Left lung (tissue), 10 donors: ENCODE results near the gene UBQLN4. TPM values are rescaled to one million over a fixed set of nuclear protein-coding genes. Genes with fewer than 3 reads are reported as not detected.

ENCODE experiments used
- ATAC-seq: fragments of 200-7000 bp; cut with Tn5 transposase; one replicate; pipeline ENCODE4 v1.9.1; 2020; ENCODE audit warnings: moderate library complexity
- DNase-seq, 4 donors: peaks; one replicate each; pipeline ENCODE4 v3.0.0-alpha.2; 2013 to 2020
- H3K27ac ChIP-seq, 2 donors: fragments of 200-600 bp; sonication (generic) in 1 of 2; one replicate each; pipeline versions ENCODE4 v1.5.0 to v1.8.0; 2020 to 2021
- H3K27me3 ChIP-seq, 2 donors: fragments of 200-600 bp; sonication (generic) in 1 of 2; one replicate each; pipeline versions ENCODE4 v1.5.0 to v1.8.0; 2020 to 2021
- H3K36me3 ChIP-seq, 2 donors: fragments of 200-600 bp; sonication (generic) in 1 of 2; one replicate each; pipeline versions ENCODE4 v1.5.0 to v1.8.0; 2020 to 2021
- H3K4me1 ChIP-seq, 2 donors: fragments of 200-600 bp; one replicate each; pipeline ENCODE4 v1.8.0; 2021
- H3K4me3 ChIP-seq, 2 donors: fragments of 200-600 bp; sonication (generic) in 1 of 2; one replicate each; pipeline versions ENCODE4 v1.5.0 to v1.8.0; 2020 to 2021; ENCODE audit warnings: mild to moderate bottlenecking in 1 of 2
- H3K9me3 ChIP-seq, 2 donors: fragments of 200-600 bp; sonication (generic) in 1 of 2; one replicate each; pipeline versions ENCODE4 v1.5.0 to v1.8.0; 2020 to 2021
- intact Hi-C, 2 donors: fragments of 100-400 bp; cut with DNase I; formaldehyde crosslinking; loops; one replicate each; pipeline versions ENCODE4 v1.11.2 to v1.14.2; 2022
- polyA plus RNA-seq, 6 donors: library from polyadenylated mRNA; unstranded; fragments of 120-200 nt; gene quantifications; one replicate each; pipeline ENCODE4 v1.2.1, GENCODE V29; 2013; ENCODE audit not compliant: insufficient read length in 6 of 6
- total RNA-seq, 2 donors: library from RNA; stranded (reverse); fragmentation: NEBNext Ultra II Directional; extraction: Animal tissue kit (Norgen Biotek cat#: 25700); gene quantifications; one replicate each; pipeline ENCODE4 v1.2.1, GENCODE V29; 2021
- TF ChIP-seq, protein P1 (sequence below), 2 donors: fragments of 200-600 bp; sonication (generic) in 1 of 2; IDR thresholded peaks; one replicate each; pipeline versions ENCODE4 v1.5.0 to v1.8.0; 2021; ENCODE audit warnings: antibody characterized with exemption in 2 of 2
- donor health status: DM: no; HTN: yes; CAD: no.
- donor health status: DM: no; HTN: no; CAD: no.

UBQLN4 gene
- total and polyA plus RNA-seq, 8 donors, result 28.7 to 71.8 (median 62.0) TPM

DNA sequence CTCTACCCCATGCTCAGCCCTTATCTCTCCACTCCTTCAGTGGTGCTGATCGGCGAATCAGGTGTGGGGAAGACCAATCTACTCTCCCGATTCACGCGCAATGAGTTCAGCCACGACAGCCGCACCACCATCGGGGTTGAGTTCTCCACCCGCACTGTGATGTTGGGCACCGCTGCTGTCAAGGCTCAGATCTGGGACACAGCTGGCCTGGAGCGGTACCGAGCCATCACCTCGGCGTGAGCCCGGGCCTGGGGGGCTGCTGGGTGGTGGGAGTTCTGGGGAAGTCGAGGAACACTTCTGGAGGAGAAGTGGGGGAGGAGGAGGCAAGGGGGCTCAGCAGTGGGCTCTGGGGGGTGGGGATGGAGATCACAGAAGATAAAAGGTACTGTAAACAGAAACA is 12.3 kb upstream of the UBQLN4 start:
- no peaks in the 10 kb centered on the region for H3K9me3 ChIP-seq
- H3K27me3 ChIP-seq, result no peaks in the 10 kb centered on the region
- TF ChIP-seq, protein P1, sequence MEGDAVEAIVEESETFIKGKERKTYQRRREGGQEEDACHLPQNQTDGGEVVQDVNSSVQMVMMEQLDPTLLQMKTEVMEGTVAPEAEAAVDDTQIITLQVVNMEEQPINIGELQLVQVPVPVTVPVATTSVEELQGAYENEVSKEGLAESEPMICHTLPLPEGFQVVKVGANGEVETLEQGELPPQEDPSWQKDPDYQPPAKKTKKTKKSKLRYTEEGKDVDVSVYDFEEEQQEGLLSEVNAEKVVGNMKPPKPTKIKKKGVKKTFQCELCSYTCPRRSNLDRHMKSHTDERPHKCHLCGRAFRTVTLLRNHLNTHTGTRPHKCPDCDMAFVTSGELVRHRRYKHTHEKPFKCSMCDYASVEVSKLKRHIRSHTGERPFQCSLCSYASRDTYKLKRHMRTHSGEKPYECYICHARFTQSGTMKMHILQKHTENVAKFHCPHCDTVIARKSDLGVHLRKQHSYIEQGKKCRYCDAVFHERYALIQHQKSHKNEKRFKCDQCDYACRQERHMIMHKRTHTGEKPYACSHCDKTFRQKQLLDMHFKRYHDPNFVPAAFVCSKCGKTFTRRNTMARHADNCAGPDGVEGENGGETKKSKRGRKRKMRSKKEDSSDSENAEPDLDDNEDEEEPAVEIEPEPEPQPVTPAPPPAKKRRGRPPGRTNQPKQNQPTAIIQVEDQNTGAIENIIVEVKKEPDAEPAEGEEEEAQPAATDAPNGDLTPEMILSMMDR (IDR thresholded peaks at IDR 0.05), result no peak
- ATAC-seq (no peak), DNase-seq (no peak)
- H3K27ac ChIP-seq, result no peak overlapping the region
- peaks cover 0 to 5% of the 10 kb centered on the region in 2 donors for H3K4me1 ChIP-seq
- intact Hi-C loops, result no loop called here
- no peak overlapping the region for H3K4me3 ChIP-seq
- peaks cover 0 to 5% of the 10 kb centered on the region in 2 donors for H3K36me3 ChIP-seq

DNA sequence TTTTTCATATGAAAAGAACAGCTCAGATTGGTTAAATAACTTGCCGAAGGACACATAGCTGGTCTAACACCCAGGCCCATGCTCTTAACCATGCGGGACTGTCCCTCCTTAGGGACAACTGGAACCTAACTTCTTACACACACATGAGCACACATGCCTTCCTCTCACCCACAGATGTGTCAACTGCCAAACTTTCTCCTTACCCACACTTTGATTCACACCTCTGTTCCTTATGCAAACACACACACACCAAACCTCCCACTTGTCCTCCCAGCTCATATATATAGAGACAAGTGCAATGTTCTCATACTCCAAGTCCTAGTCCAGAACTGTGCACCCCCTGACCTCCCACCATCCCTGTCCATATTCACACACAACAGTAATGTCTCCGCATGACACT is 11.6 kb upstream of the UBQLN4 start:
- intact Hi-C loops, result no loop called here
- ATAC-seq, result no peak
- DNase-seq, result no peak

DNA sequence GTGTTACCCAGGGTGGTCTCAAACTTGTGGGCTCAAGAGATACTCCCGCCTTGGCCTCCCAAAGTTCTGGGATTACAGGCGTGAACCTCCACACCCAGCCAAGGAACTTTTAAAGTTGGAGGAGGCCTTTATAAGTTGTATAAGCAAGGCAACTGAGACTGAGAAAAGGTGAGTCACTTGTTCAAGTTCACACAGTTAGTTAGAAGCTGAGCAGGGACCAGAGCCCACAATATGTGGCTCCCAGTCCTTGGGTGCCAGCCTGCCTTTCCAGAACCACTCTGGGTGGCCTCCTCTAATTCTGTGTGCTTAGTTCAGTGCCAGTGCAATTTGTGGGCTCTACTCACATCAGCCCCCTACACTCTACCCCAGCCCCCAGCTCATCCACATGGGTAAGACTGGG is 11.0 kb upstream of the UBQLN4 start:
- TF ChIP-seq, protein P1 (IDR thresholded peaks at IDR 0.05), result no peak
- no peak overlapping the region for H3K27ac ChIP-seq
- no peaks in the 10 kb centered on the region for H3K27me3 ChIP-seq
- no peak for DNase-seq
- peaks cover 0 to 1% of the 10 kb centered on the region in 2 donors for H3K36me3 ChIP-seq
- ATAC-seq, result no peak
- no peaks in the 10 kb centered on the region for H3K9me3 ChIP-seq
- intact Hi-C loops, result no loop called here
- H3K4me1 ChIP-seq, result peaks cover 0 to 5% of the 10 kb centered on the region in 2 donors
- no peak overlapping the region for H3K4me3 ChIP-seq

More for the DNA sequence above, 11.6 kb upstream of the UBQLN4 start:
- no peak overlapping the region for H3K27ac ChIP-seq
- TF ChIP-seq, protein P1 (IDR thresholded peaks at IDR 0.05), result no peak
- H3K27me3 ChIP-seq, result no peaks in the 10 kb centered on the region
- H3K4me1 ChIP-seq, result peaks cover 0 to 5% of the 10 kb centered on the region in 2 donors
- no peak overlapping the region for H3K4me3 ChIP-seq
- peaks cover 0 to 5% of the 10 kb centered on the region in 2 donors for H3K36me3 ChIP-seq
- H3K9me3 ChIP-seq, result no peaks in the 10 kb centered on the region

DNA sequence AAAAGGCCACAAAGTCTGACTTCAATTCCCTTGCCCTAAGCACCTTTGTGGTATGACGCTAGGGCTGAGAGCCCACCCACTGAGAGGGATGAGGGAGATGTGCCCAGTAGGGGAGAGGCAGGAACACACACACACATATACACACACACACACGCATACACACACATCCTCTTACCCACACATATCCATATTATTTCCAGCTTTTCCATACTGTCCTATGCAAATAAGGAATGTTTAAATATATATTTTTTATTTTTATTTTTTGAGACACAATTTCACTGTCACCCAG is 10.3 kb upstream of the UBQLN4 start:
- H3K4me1 ChIP-seq, result peaks cover 0 to 5% of the 10 kb centered on the region in 2 donors
- no peaks in the 10 kb centered on the region for H3K9me3 ChIP-seq
- ATAC-seq, result no peak
- no peaks in the 10 kb centered on the region for H3K27me3 ChIP-seq
- no peaks in the 10 kb centered on the region for H3K36me3 ChIP-seq
- H3K27ac ChIP-seq, result no peak overlapping the region
- DNase-seq, result no peak
- no peak overlapping the region for H3K4me3 ChIP-seq
- intact Hi-C loops, result no loop called here
- TF ChIP-seq, protein P1 (IDR thresholded peaks at IDR 0.05), result no peak

DNA sequence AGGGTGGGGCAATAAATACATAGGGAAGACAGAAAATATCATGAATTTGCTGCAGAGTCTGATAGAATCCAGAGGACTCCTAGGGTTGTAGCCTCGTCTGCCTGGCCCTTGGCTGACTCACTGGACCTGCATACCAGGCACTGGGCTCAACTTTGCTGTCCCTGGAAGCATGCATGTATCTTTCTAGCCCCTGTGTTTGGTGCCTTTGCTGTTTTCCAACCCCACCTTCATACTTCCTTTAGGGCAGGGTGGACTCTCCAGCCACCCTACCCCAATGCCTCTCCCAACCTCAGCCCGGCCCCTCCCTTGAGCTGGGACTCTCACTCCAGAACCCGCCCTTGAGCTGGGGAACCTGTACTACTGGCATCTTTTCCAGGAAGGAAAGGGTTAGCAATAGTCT is 8.6 kb upstream of the UBQLN4 start:
- no peaks in the 10 kb centered on the region for H3K27me3 ChIP-seq
- DNase-seq (no peak), ATAC-seq (peak; percentile 42)
- H3K4me1 ChIP-seq, result peaks cover 0 to 5% of the 10 kb centered on the region in 2 donors
- TF ChIP-seq, protein P1 (IDR thresholded peaks at IDR 0.05), result no peak
- H3K4me3 ChIP-seq, result peak overlapping the region; percentile 22 to 47
- no peaks in the 10 kb centered on the region for H3K9me3 ChIP-seq
- intact Hi-C loops, result no loop called here
- no peak overlapping the region for H3K27ac ChIP-seq
- H3K36me3 ChIP-seq, result peaks cover 0 to 7% of the 10 kb centered on the region in 2 donors
